Ascending aorta (tissue), 2 donors: ENCODE results near the gene KRTAP22-1. TPM values are rescaled to one million over a fixed set of nuclear protein-coding genes. Genes with fewer than 3 reads are reported as not detected.

Source experiments
- DNase-seq, 2 donors: peaks; one replicate each; pipeline ENCODE4 v3.0.0-alpha.2; 2019; ENCODE audit warnings: low spot score in 2 of 2
- H3K27ac ChIP-seq, 2 donors: fragments of 200-600 bp; sonication (generic); one replicate each; pipeline ENCODE4 v1.5.1; 2016 to 2017; ENCODE audit warnings: mild to moderate bottlenecking in 1 of 2
- H3K27me3 ChIP-seq: fragments of 200-600 bp; sonication (generic); one replicate; pipeline ENCODE4 v1.5.1; 2017
- H3K36me3 ChIP-seq, 2 donors: fragments of 200-600 bp; sonication (generic); one replicate each; pipeline ENCODE4 v1.5.1; 2016
- H3K4me1 ChIP-seq, 2 donors: fragments of 200-600 bp; sonication (generic); one replicate each; pipeline ENCODE4 v1.5.1; 2016 to 2017; ENCODE audit warnings: mild to moderate bottlenecking in 1 of 2
- H3K4me3 ChIP-seq, 2 donors: fragments of 200-600 bp; sonication (generic); one replicate each; pipeline ENCODE4 v1.5.1; 2016 to 2017; ENCODE audit warnings: mild to moderate bottlenecking in 1 of 2
- H3K9me3 ChIP-seq, 2 donors: fragments of 200-600 bp; sonication (generic); one replicate each; pipeline ENCODE4 v1.5.1; 2016
- CTCF ChIP-seq, 3 experiments: fragments of 200-600 bp in 2 of 3; fragments of 450-650 bp in 1 of 3; sonication (generic) in 2 of 3; IDR thresholded peaks; one replicate each; pipeline ENCODE4 v1.5.1; 2016 to 2019; ENCODE audit warnings: antibody characterized with exemption in 3 of 3, mild to moderate bottlenecking in 1 of 3, moderate library complexity in 1 of 3
- intact Hi-C: fragments of 100-400 bp; cut with DNase I; formaldehyde crosslinking; loops from one replicate; pipeline ENCODE4 v1.15.1; 2023
- total RNA-seq: library from RNA; depleted of rRNA; stranded (reverse); fragments of >200 nt; gene quantifications from one replicate; pipeline ENCODE4 v1.1.0, GENCODE V29; 2016

The KRTAP22-1 gene
- total RNA-seq, 1 donor from 2014 or later, result not detected

- Histone ChIP-seq H3K27ac (no peak within 1 kb of the TSS), H3K36me3 (no peaks in the 10 kb centered on the region), H3K27me3 (no peaks in the 10 kb centered on the region), H3K9me3 (no peaks in the 10 kb centered on the region), H3K4me1 (no peaks in the 10 kb centered on the region), H3K4me3 (no peak within 1 kb of the TSS)
- intact Hi-C loops, result no loop called here
- DNase-seq, result no peak
- TF ChIP-seq CTCF (IDR thresholded peaks at IDR 0.05), result no peak
Observed at GRCh38 chr21:30642564-30642963, 41.7 kb downstream of the KRTAP22-1 start, which contains the start of gene KRTAP20-3. KRTAP20-3 (plus strand) TSS chr21:30642864.

- DNase-seq, result no peak
- no peaks in the 10 kb centered on the region for H3K9me3 ChIP-seq
- no peak for TF ChIP-seq CTCF (IDR thresholded peaks at IDR 0.05)
- H3K27ac ChIP-seq, result no peak overlapping the region
- H3K4me1 ChIP-seq, result no peaks in the 10 kb centered on the region
- no peaks in the 10 kb centered on the region for H3K36me3 ChIP-seq
- no peaks in the 10 kb centered on the region for H3K27me3 ChIP-seq
- no peak overlapping the region for H3K4me3 ChIP-seq
- intact Hi-C loops, result no loop called here
Observed at GRCh38 chr21:30646904-30647414, 46.1 kb downstream of the KRTAP22-1 start.

Other genes with a start within 250 kb of the KRTAP22-1 start
- gene KRTAP13-2, start 228.8 kb upstream of the KRTAP22-1 start, total RNA-seq, result not detected
- gene KRTAP13-1, start 205.1 kb upstream of the KRTAP22-1 start, total RNA-seq, result not detected
- gene KRTAP13-3, start 175.2 kb upstream of the KRTAP22-1 start, total RNA-seq, result not detected
- gene KRTAP13-4, start 170.9 kb upstream of the KRTAP22-1 start, total RNA-seq, result not detected
- not detected for gene KRTAP15-1, start 160.8 kb upstream of the KRTAP22-1 start, total RNA-seq
- not detected for gene KRTAP19-1, start 120.7 kb upstream of the KRTAP22-1 start, total RNA-seq
- gene KRTAP19-2, start 113.7 kb upstream of the KRTAP22-1 start, total RNA-seq, result not detected
- not detected for gene KRTAP19-3, start 109.1 kb upstream of the KRTAP22-1 start, total RNA-seq
- gene KRTAP19-4, start 103.9 kb upstream of the KRTAP22-1 start, total RNA-seq, result not detected
- not detected for gene KRTAP19-5, start 98.9 kb upstream of the KRTAP22-1 start, total RNA-seq
- not detected for gene KRTAP19-6, start 59.2 kb upstream of the KRTAP22-1 start, total RNA-seq
- gene KRTAP19-7, start 39.8 kb upstream of the KRTAP22-1 start, total RNA-seq, result not detected
- gene KRTAP22-2, start 10.7 kb upstream of the KRTAP22-1 start, total RNA-seq, result not detected
- gene KRTAP6-3, start 8.6 kb upstream of the KRTAP22-1 start, total RNA-seq, result not detected
- not detected for gene KRTAP6-2, start 2.2 kb upstream of the KRTAP22-1 start, total RNA-seq
- not detected for gene KRTAP6-1, start 12.8 kb downstream of the KRTAP22-1 start, total RNA-seq
- gene KRTAP20-1, start 15.3 kb downstream of the KRTAP22-1 start, total RNA-seq, result not detected
- not detected for gene KRTAP20-4, start 19.5 kb downstream of the KRTAP22-1 start, total RNA-seq
- not detected for gene KRTAP20-2, start 34.1 kb downstream of the KRTAP22-1 start, total RNA-seq
- not detected for gene KRTAP20-3, start 41.8 kb downstream of the KRTAP22-1 start, total RNA-seq
- gene KRTAP21-3, start 117.7 kb downstream of the KRTAP22-1 start, total RNA-seq, result not detected
- gene KRTAP21-2, start 146.2 kb downstream of the KRTAP22-1 start, total RNA-seq, result not detected
- gene KRTAP21-1, start 154.3 kb downstream of the KRTAP22-1 start, total RNA-seq, result not detected
- not detected for gene KRTAP8-1, start 212.2 kb downstream of the KRTAP22-1 start, total RNA-seq
- gene KRTAP7-1, start 228.7 kb downstream of the KRTAP22-1 start, total RNA-seq, result not detected